ENCODE results near the gene PUM1.

Gene PUM1

DNA sequence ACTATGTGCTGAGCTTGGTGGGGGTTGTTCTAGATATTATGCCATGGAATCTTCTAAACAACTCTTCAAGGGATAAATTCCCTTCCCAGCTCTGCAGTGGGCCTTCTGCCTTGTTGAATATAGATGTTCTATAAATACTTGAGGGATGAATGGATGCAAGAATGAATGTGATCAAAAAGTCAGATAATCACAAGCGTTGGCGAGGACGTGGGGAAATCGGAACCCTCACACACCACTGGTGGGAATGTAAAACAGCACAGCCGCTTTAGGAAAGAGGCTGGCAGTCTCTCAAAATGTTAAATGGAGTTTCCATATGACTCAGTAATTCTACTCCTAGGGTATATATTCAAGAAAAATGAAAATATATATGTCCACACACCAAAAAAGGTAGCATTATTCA is 176.0 kb downstream of the PUM1 start:
- DNase-seq = no peak

DNA sequence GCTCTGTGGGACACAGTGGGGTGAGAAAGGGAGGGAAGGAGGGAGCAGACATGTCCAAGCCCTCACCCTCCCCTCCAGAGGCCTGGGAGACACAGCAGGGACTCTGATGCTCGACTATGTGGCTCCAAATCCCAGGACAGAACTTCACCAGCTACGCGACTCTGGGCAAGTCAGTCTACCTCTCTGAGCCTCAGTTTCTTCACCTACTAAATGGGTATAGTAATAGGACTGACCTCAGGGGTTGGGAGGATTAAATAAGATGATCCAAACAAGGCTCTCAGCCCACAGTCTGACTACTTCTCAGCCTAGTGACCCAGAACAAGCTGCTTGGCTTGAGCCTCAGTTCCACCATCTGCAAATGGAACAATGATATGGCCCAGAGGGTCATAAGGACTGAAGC is 176.5 kb downstream of the PUM1 start:
- no peak for DNase-seq

DNA sequence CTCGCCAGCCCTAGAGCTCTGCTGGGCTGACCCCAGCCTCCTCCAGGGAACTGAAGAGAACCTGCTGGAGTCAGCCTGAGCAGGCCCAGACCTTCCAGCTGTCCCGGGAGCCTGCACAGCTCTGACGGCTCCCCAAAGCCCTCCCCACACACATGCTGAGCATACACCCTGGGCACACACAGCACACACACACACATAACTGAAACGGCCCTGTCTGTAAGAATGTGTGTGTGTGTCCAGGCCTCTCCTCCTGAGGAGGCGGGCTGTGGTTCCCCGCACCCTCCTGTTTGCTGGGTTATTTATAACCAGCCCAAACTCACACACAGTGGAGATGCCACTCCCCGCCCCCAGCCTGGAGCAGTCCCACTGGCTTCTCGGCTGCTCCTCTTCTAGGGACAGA is 177.1 kb downstream of the PUM1 start:
- no peak for DNase-seq

DNA sequence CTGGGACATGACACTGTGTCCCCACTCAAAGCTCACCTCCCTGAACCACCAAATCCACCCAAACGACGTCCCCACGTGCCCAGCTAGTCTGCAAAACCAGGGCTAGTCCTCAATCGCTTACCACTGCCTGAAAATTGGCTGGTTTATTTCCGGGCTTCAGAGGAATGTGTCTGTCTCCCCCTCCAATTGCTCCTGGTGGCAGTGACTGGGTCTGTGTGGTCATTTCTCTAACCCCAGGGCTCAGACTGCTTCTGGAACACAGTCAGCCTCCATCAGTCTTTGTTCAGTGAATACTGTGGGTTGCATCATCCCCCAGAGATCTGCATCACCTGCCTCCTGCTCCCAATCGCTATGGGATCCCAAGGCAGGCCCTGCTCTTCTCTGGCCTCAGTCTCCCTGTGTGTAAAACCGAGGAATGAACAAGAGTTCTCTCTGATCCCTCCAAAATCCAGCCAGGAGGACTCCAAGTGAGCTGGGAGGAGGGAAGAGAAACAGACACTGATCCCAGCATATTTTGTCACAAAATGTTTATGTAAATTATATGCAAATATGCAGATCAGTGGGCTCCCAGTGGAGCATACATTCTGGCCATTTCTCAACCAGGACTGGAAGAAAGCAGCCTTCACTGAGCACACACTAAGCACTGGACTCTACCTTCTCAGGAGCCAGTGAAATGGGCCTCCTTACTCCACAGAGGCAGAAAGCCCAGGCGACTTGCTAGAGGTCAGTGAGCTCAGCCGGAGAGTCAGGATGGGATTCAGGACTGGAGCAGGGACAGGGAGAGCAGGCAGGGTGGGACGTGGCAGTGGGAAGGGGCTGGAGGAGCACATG is 177.8 kb downstream of the PUM1 start:
- DNase-seq = no peak

DNA sequence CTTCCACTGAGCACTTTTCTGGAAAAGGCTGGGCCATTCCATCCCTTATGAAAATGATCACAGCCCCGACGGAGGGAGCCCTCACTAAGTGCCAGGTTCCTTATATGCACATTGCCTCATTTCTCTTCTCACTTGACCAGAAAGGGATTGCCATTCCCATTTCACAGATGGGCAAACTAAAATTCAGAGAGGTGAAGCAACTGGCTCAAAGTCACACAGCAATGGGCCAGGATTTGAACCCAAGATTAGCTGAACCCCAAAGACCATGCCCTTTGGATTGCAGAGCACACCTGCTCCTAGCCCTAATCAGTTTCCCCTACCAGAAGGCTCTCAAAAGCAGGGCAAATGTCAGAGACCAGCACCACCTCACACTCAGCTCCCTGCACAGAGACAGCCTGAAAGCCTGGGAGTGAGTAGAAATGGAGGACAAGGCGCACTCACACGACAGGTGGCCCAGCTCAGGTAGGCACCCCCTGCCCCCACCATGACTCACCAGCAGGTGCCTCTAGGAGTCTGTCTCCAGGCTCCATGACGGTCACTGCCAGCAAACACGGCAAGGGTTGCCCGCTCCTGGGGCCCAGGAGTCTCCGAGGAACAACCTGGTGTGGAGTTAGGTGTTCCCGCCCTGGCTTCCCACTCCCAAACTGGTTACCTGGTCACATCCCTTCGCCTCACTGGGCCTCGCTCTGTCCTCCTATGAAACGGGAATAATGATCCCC is 178.6 kb downstream of the PUM1 start:
- no peak for DNase-seq

DNA sequence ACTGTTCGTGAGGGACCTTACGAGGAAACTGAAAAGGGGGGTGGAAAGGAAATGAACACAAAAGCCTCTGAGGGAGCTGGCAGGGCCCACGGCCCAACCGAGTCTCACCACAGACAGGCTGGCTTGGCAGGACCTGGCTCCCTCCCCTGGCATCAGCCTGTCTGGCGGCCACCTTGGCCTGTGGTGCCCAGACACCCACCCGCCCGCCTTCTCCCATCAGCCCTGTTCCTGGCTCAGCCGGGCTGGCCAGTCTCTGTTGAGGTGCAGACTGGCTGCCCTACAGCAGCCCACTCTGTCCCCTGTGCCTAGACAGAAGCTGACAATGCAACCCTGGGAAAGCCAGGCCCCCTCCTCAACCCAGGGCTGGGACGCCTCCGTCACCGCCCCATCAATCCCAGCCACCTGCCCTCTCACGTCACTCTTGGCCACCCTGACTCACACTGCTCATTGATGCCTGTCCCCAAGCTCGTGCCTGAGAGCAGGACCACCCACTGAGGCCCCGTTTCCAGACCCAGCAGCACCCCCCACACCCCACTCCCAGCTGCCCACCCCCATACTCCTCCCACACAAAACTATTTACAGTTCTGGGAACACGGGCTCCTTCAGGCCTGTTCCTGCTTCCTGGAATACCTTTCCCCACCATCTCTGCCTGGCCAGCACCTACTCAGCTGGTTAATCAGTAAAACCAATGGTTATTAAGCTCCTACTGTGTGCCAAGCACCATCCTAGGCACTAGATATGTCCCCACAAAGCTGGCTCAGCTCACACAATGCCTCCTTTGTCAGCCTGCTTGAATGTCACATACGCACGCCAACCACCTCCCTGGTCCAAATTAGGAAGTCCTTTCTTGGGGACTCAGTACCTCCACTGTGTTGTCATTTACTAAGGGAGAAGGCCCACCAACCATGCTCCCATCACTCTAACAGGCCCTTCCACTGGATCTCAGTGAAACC is 179.7 kb downstream of the PUM1 start:
- no peak for DNase-seq

DNA sequence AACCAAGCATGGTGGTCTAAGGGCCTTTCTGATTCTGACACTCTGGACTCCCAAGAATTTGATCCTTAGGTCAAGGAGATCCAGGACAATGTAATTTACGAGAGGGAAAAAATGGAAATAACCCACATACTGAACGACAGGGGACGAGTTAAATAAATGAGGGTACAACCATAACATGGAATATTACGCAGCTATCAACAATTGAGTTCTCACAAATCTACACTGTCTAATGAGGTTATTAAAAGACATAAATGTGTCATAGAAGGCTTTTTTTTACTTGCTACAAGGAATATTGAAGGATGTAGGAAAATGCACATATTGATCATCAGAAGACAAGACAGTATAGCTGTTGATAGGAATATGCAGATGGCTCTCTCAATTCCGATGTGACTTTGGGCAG is 180.8 kb downstream of the PUM1 start:
- no peak for DNase-seq

DNA sequence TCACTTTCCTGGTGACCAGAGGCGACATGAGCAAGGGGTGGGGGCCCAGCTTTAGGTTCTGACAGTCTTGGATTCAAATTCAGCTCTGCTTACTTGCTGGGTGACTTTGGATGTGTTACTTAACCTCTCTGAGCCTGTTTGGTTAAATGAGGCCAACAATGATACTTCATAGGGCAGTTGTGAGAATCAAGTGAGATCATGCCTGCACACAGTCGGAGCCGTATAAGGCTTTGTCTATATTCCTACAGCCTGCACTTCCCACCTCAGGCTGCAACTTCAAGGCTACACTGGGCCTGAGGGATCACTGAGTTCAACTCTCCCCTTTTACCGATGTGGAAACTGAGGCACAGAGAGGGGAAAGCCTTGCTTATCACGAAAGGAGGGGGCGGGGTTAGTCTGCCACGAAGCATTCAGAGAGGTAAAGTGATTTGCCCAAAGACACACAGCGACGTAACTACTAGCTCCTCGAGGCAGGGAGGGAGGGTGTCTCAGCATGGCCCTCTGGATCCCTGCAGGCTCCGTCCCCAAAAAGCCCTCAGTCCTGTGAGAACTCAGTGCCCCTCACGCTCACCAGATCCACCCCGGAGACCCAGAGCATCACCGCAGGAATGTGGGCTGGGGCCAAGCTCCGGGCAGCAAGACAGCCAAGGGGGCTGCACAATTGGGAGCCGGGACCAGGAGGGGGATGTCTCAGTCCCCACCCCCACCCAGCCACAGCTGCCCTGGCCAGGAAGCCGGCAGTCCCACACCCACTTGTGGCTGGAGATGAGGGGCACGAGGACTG is 181.9 kb downstream of the PUM1 start:
- DNase-seq = no peak

DNA sequence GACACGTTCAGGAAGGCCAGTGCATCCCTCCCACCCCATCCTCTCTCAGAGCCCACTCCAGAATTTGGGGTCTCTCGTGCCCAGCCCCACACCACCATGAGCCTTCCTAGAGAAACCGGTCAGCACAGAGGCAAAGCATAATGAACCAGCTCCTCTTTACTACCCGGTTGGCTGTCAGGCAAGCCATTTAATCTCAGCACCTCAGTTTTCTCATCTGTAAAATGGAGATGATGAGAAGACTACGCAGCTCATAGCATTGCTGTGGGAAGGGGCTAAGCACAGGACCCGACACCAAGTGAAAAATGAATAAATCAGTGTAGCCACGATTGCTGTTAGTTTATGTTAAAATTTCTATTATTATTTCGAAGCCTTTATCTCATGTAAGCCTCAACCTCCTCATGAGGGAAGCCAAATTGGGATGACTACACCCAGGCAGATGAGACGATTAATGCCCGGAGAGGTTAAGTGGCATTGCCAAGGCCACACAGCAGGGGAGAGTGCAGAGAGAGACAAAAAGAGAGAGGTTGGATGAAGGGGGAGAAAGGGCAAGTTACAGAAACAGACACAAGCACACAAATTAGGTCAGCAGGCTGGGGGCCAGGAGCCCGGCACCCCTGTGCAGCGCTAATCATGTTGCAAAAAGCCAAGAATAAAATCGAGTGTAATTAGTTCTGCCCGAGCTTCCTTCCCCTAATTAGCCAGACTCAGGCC is 182.7 kb downstream of the PUM1 start:
- no peak for DNase-seq

Measured in inflammatory macrophage (primary cell).